MM.1S (cell line): ENCODE measurements around the gene GAREM2.
A peak's percentile ranks its signal among the peaks of the same experiment; 100 is the strongest.

ENCODE experiments used
- DNase-seq: peaks from one replicate; pipeline ENCODE4 v3.0.0-alpha.2; 2015
- H2AFZ ChIP-seq: fragments of 300-600 bp; sonication (generic); 2 replicates; pipeline ENCODE4 v1.6.0; 2016; ENCODE audit warnings: antibody characterized with exemption, low read length
- H3F3A ChIP-seq: fragments of 300-600 bp; sonication (generic); 2 replicates; pipeline ENCODE4 v1.6.1; 2016; ENCODE audit warnings: mild to moderate bottlenecking, antibody characterized with exemption, low read length, moderate library complexity, mixed read lengths; ENCODE audit not compliant: insufficient read depth
- H3K27ac ChIP-seq: fragments of 300-600 bp; sonication (generic); 2 replicates; pipeline ENCODE4 v1.5.1; 2016; ENCODE audit warnings: mild to moderate bottlenecking, low read length
- H3K27me3 ChIP-seq: fragments of 300-600 bp; sonication (generic); replicated peaks from 2 replicates; pipeline ENCODE4 v1.6.0; 2016; ENCODE audit warnings: low read length; ENCODE audit not compliant: insufficient read depth
- H3K36me3 ChIP-seq: fragments of 300-600 bp; sonication (generic); replicated peaks from 2 replicates; pipeline ENCODE4 v1.6.1; 2016; ENCODE audit warnings: mild to moderate bottlenecking, low read length, mixed read lengths; ENCODE audit not compliant: insufficient read depth
- H3K4me1 ChIP-seq: fragments of 300-600 bp; sonication (generic); 2 replicates; pipeline ENCODE4 v1.6.1; 2016; ENCODE audit warnings: low read length, mixed read lengths
- H3K4me2 ChIP-seq: fragments of 300-600 bp; sonication (generic); 2 replicates; pipeline ENCODE4 v1.6.0; 2016; ENCODE audit warnings: low read depth, low read length
- H3K4me3 ChIP-seq: fragments of 300-600 bp; sonication (generic); 2 replicates; pipeline ENCODE4 v1.5.1; 2016; ENCODE audit warnings: low read length, mixed read lengths
- H3K79me2 ChIP-seq: fragments of 300-600 bp; sonication (generic); 2 replicates; pipeline ENCODE4 v1.6.1; 2016; ENCODE audit warnings: mixed run types, low read length, mixed read lengths
- H3K9ac ChIP-seq: fragments of 300-600 bp; sonication (generic); 2 replicates; pipeline ENCODE4 v1.6.1; 2016; ENCODE audit warnings: low read length, mixed read lengths
- H3K9me2 ChIP-seq: fragments of 300-600 bp; sonication (generic); replicated peaks from 2 replicates; pipeline ENCODE4 v1.6.1; 2016; ENCODE audit warnings: mild to moderate bottlenecking, low read length, mixed read lengths; ENCODE audit not compliant: insufficient read depth
- H3K9me3 ChIP-seq: fragments of 300-600 bp; sonication (generic); replicated peaks from 2 replicates; pipeline ENCODE4 v1.6.1; 2016; ENCODE audit warnings: mild to moderate bottlenecking, low read length, mixed read lengths; ENCODE audit not compliant: insufficient read depth
- H4K20me1 ChIP-seq: fragments of 300-600 bp; sonication (generic); 2 replicates; pipeline ENCODE4 v1.6.1; 2016; ENCODE audit warnings: mild to moderate bottlenecking, low read length, moderate library complexity, mixed read lengths; ENCODE audit not compliant: insufficient read depth
- CTCF ChIP-seq: fragments of 300-600 bp; sonication (generic); IDR thresholded peaks from 2 replicates; pipeline ENCODE4 v1.5.1; 2016; ENCODE audit warnings: antibody characterized with exemption, low read length, mixed read lengths
- EZH2 ChIP-seq: fragments of 300-600 bp; sonication (generic); optimal IDR thresholded peaks from 2 replicates; pipeline ENCODE3; 2017; ENCODE audit warnings: low read depth, mild to moderate bottlenecking, antibody characterized with exemption, low read length, mixed read lengths
- EZH2phosphoT487 ChIP-seq: fragments of 300-600 bp; sonication (generic); IDR thresholded peaks from 2 replicates; pipeline ENCODE4 v1.6.1; 2018; ENCODE audit warnings: antibody characterized with exemption, low read length

The GAREM2 gene

GRCh38 chr2:26195040-26195984 is 22.4 kb downstream of the GAREM2 start:
- H3K4me3 ChIP-seq = no peak overlapping the region
- no peaks in the 10 kb centered on the region for H3K27me3 ChIP-seq
- H3K9me3 ChIP-seq = no peaks in the 10 kb centered on the region
- H2AFZ ChIP-seq = no peak overlapping the region
- no peak for DNase-seq
- TF ChIP-seq EZH2 = no peak
- no peak for TF ChIP-seq CTCF
- TF ChIP-seq EZH2phosphoT487 = no peak
- no peaks in the 10 kb centered on the region for H4K20me1 ChIP-seq
- no peak overlapping the region for H3K9ac ChIP-seq
- no peaks in the 10 kb centered on the region for H3F3A ChIP-seq
- no peak overlapping the region for H3K4me2 ChIP-seq
- no peaks in the 10 kb centered on the region for H3K79me2 ChIP-seq
- H3K9me2 ChIP-seq = no peaks in the 10 kb centered on the region
- 0 out of 2 replicates have a peak, but pooled peaks cover 6% of the 10 kb centered on the region for H3K4me1 ChIP-seq
- H3K36me3 ChIP-seq = peaks cover 6% of the 10 kb centered on the region; the same call in 1 of the 2 replicates
- H3K27ac ChIP-seq = no peak overlapping the region

GRCh38 chr2:26196683-26197418 is 24.0 kb downstream of the GAREM2 start:
- no peak overlapping the region for H3K4me3 ChIP-seq
- no peaks in the 10 kb centered on the region for H3K79me2 ChIP-seq
- TF ChIP-seq CTCF = no peak
- TF ChIP-seq EZH2phosphoT487 = no peak
- no peak for TF ChIP-seq EZH2
- H3K4me2 ChIP-seq = no peak overlapping the region
- H2AFZ ChIP-seq = no peak overlapping the region
- H3K27me3 ChIP-seq = no peaks in the 10 kb centered on the region
- H3K36me3 ChIP-seq = peaks cover 6% of the 10 kb centered on the region; the same call in 1 of the 2 replicates
- H3F3A ChIP-seq = no peaks in the 10 kb centered on the region
- no peaks in the 10 kb centered on the region for H4K20me1 ChIP-seq
- peak; percentile 12 for DNase-seq
- no peaks in the 10 kb centered on the region for H3K9me3 ChIP-seq
- 0 out of 2 replicates have a peak, but pooled peaks cover 6% of the 10 kb centered on the region for H3K4me1 ChIP-seq
- H3K9ac ChIP-seq = no peak overlapping the region
- H3K9me2 ChIP-seq = no peaks in the 10 kb centered on the region
- H3K27ac ChIP-seq = no peak overlapping the region

- no peaks in the 10 kb centered on the region for H3K27me3 ChIP-seq
- no peaks in the 10 kb centered on the region for H4K20me1 ChIP-seq
- H3K9ac ChIP-seq = no peak overlapping the region
- H2AFZ ChIP-seq = no peak overlapping the region
- H3K4me1 ChIP-seq = 0 out of 2 replicates have a peak, but pooled peaks cover 6% of the 10 kb centered on the region
- no peaks in the 10 kb centered on the region for H3K9me2 ChIP-seq
- no peaks in the 10 kb centered on the region for H3K79me2 ChIP-seq
- DNase-seq = no peak
- TF ChIP-seq CTCF (no peak), EZH2 (no peak), EZH2phosphoT487 (no peak)
- no peaks in the 10 kb centered on the region for H3K9me3 ChIP-seq
- no peak overlapping the region for H3K27ac ChIP-seq
- no peak overlapping the region for H3K4me3 ChIP-seq
- no peaks in the 10 kb centered on the region for H3F3A ChIP-seq
- peaks cover 6% of the 10 kb centered on the region; the same call in 1 of the 2 replicates for H3K36me3 ChIP-seq
- no peak overlapping the region for H3K4me2 ChIP-seq
Measured at GRCh38 chr2:26197516-26197915, 24.6 kb downstream of the GAREM2 start.
